Breast epithelium (tissue), 3 donors: Measurements from ENCODE around the gene WDR1.

ENCODE experiments used
- POLR2A ChIP-seq: fragments of 450-650 bp; IDR thresholded peaks from one replicate; pipeline ENCODE4 v1.6.1; 2016; ENCODE audit warnings: antibody characterized with exemption, mild to moderate bottlenecking, moderate library complexity
- TF ChIP-seq, protein P1 (sequence below), 3 donors: fragments of 450-650 bp; IDR thresholded peaks; one replicate each; pipeline ENCODE4 v1.5.1; 2016 to 2017; ENCODE audit warnings: antibody characterized with exemption in 3 of 3, mild to moderate bottlenecking in 3 of 3, moderate library complexity in 3 of 3

DNA sequence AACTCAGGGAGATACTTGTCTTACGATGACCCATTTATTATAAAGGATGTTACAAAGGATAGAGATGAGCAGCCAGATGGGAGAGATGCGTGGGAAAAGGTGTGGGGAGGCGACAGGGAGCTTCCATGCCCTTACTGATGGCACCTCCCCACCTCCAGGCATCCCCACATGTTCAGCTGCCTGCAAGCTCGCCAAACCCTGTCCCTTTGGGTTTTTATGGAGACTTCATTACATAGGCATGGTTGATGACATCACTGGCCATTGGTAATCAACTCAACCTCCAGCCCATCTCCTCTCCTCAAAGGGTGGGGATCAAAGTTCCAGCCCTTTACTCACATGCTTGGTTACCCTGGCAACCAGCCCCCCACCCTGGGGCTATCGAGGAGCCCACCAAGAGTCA, 65.9 kb downstream of the WDR1 start:
- TF ChIP-seq POLR2A: no peak
- TF ChIP-seq, protein P1, sequence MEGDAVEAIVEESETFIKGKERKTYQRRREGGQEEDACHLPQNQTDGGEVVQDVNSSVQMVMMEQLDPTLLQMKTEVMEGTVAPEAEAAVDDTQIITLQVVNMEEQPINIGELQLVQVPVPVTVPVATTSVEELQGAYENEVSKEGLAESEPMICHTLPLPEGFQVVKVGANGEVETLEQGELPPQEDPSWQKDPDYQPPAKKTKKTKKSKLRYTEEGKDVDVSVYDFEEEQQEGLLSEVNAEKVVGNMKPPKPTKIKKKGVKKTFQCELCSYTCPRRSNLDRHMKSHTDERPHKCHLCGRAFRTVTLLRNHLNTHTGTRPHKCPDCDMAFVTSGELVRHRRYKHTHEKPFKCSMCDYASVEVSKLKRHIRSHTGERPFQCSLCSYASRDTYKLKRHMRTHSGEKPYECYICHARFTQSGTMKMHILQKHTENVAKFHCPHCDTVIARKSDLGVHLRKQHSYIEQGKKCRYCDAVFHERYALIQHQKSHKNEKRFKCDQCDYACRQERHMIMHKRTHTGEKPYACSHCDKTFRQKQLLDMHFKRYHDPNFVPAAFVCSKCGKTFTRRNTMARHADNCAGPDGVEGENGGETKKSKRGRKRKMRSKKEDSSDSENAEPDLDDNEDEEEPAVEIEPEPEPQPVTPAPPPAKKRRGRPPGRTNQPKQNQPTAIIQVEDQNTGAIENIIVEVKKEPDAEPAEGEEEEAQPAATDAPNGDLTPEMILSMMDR (IDR thresholded peaks at IDR 0.05): no peak
